ENCODE data around the gene CWH43.
"Not testable (repeated sequence)": the region's sequence is repeated elsewhere in the genome, so short reads cannot be mapped to it uniquely, and the experiment has no call there.

GRCh38 chr4:49105248-49105904 lies 119.3 kb downstream of the CWH43 start:
- TF ChIP-seq, protein P1, sequence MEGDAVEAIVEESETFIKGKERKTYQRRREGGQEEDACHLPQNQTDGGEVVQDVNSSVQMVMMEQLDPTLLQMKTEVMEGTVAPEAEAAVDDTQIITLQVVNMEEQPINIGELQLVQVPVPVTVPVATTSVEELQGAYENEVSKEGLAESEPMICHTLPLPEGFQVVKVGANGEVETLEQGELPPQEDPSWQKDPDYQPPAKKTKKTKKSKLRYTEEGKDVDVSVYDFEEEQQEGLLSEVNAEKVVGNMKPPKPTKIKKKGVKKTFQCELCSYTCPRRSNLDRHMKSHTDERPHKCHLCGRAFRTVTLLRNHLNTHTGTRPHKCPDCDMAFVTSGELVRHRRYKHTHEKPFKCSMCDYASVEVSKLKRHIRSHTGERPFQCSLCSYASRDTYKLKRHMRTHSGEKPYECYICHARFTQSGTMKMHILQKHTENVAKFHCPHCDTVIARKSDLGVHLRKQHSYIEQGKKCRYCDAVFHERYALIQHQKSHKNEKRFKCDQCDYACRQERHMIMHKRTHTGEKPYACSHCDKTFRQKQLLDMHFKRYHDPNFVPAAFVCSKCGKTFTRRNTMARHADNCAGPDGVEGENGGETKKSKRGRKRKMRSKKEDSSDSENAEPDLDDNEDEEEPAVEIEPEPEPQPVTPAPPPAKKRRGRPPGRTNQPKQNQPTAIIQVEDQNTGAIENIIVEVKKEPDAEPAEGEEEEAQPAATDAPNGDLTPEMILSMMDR (IDR thresholded peaks at IDR 0.05; ENCODE audit: extremely low read depth in 1 of 2, insufficient read depth in 1 of 2, low read depth in 1 of 2, low read length in 2 of 2) = not testable (repeated sequence)
- TF ChIP-seq POLR2A (IDR thresholded peaks at IDR 0.05; ENCODE audit: low read depth, low read length); POLR2AphosphoS5 (IDR thresholded peaks at IDR 0.05; ENCODE audit: insufficient read depth, low read depth, low read length); EZH2 (IDR thresholded peaks at IDR 0.05; ENCODE audit: borderline replicate concordance, low read depth, low read length, severe bottlenecking); JUN (IDR thresholded peaks at IDR 0.05; ENCODE audit: borderline replicate concordance, insufficient read depth, insufficient read length, low read depth): not testable (repeated sequence)
- TF ChIP-seq, protein P2, sequence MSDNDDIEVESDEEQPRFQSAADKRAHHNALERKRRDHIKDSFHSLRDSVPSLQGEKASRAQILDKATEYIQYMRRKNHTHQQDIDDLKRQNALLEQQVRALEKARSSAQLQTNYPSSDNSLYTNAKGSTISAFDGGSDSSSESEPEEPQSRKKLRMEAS (IDR thresholded peaks at IDR 0.05; ENCODE audit: insufficient read depth, insufficient read length) = not testable (repeated sequence)
